GM12878 (cell line): Measurements from ENCODE around the gene FEN1. TPM values are rescaled to one million over a fixed set of nuclear protein-coding genes. Genes with fewer than 3 reads are reported as not detected.

Source experiments
- CBFB ChIP-seq: IDR thresholded peaks from 2 replicates; pipeline ENCODE4 v1.6.1; 2016; ENCODE audit warnings: antibody characterized with exemption, low read depth
- CBX5 ChIP-seq: sonication (generic); IDR thresholded peaks from 2 replicates; pipeline ENCODE4 v1.6.1; 2016; ENCODE audit warnings: low read depth, moderate library complexity, mild to moderate bottlenecking, inconsistent platforms
- DPF2 ChIP-seq: fragments of 450-650 bp; IDR thresholded peaks from 2 replicates; pipeline ENCODE4 v1.6.1; 2017; ENCODE audit warnings: mild to moderate bottlenecking
- HDGF ChIP-seq: fragments of 450-650 bp; IDR thresholded peaks from 2 replicates; pipeline ENCODE4 v1.6.1; 2016; ENCODE audit warnings: antibody characterized with exemption
- IRF4 ChIP-seq: IDR thresholded peaks from 2 replicates; pipeline ENCODE4 v1.6.1; 2011; ENCODE audit warnings: low read depth, low read length
- MEF2B ChIP-seq: fragments of 450-650 bp; IDR thresholded peaks from 2 replicates; pipeline ENCODE4 v1.6.1; 2018; ENCODE audit warnings: mild to moderate bottlenecking, moderate library complexity; ENCODE audit not compliant: partially characterized antibody, poor library complexity, severe bottlenecking
- MXI1 ChIP-seq: fragments of 150-350 bp; IDR thresholded peaks from 2 replicates; pipeline ENCODE4 v1.6.1; 2011; ENCODE audit warnings: low read depth, mild to moderate bottlenecking, inconsistent platforms, low read length, improper control_type of control experiment
- MYC ChIP-seq: IDR thresholded peaks from 2 replicates; pipeline ENCODE4 v1.6.1; 2011; ENCODE audit warnings: mild to moderate bottlenecking, low read length, moderate library complexity, inconsistent platforms; ENCODE audit not compliant: insufficient read depth, insufficient replicate concordance, insufficient read length, severe bottlenecking
- NBN ChIP-seq: fragments of 450-650 bp; IDR thresholded peaks from 2 replicates; pipeline ENCODE4 v1.6.1; 2016
- NFXL1 ChIP-seq: fragments of 450-650 bp; IDR thresholded peaks from 2 replicates; pipeline ENCODE4 v1.6.1; 2017; ENCODE audit warnings: antibody characterized with exemption, mild to moderate bottlenecking, borderline replicate concordance
- NR2C2 ChIP-seq: IDR thresholded peaks from 2 replicates; pipeline ENCODE4 v1.6.1; 2011; ENCODE audit warnings: borderline replicate concordance, low read depth; ENCODE audit not compliant: control insufficient read depth, insufficient read length
- RBBP5 ChIP-seq: fragments of 200-600 bp; sonication (generic); conservative IDR thresholded peaks from 2 replicates; pipeline ENCODE4 v1.6.1; 2016
- SREBF1 ChIP-seq: IDR thresholded peaks from 2 replicates; pipeline ENCODE4 v1.6.1; 2012; ENCODE audit warnings: mild to moderate bottlenecking, low read length
- SUPT20H ChIP-seq: IDR thresholded peaks from 2 replicates; pipeline ENCODE4 v1.6.1; 2011; ENCODE audit warnings: low read depth, mild to moderate bottlenecking, low read length, moderate library complexity, borderline replicate concordance; ENCODE audit not compliant: control insufficient read depth
- YBX1 ChIP-seq: fragments of 450-650 bp; IDR thresholded peaks from 2 replicates; pipeline ENCODE4 v1.6.1; 2016; ENCODE audit warnings: antibody characterized with exemption
- YY1 ChIP-seq: IDR thresholded peaks from 2 replicates; pipeline ENCODE4 v1.6.1; 2011; ENCODE audit warnings: low read depth, mild to moderate bottlenecking, low read length
- ZNF384 ChIP-seq: IDR thresholded peaks from 2 replicates; pipeline ENCODE4 v1.6.1; 2012; ENCODE audit warnings: low read depth, mild to moderate bottlenecking, low read length, improper control_type of control experiment, borderline replicate concordance
- ZZZ3 ChIP-seq: IDR thresholded peaks from 2 replicates; pipeline ENCODE4 v1.6.1; 2011; ENCODE audit warnings: low read depth; ENCODE audit not compliant: control insufficient read depth, insufficient read length
- polyA plus RNA-seq, 11 experiments: library from polyadenylated mRNA; depleted of rRNA in 4 of 11; unstranded in 6 of 11; stranded (reverse) in 5 of 11; fragments of >200 nt; fragmentation: Nextera tagmentation in 4 of 11; fragmentation: Illumina TruSeq in 1 of 11; extraction: Ambion mirVana in 4 of 11; extraction: Trizol in 1 of 11; gene quantifications; 1 replicate in 1 of 11; 2 replicates in 10 of 11; pipeline versions ENCODE4 v1.2.1 to v1.2.3, GENCODE V29; 2011 to 2016; ENCODE audit warnings: inconsistent platforms in 2 of 11, missing spikeins in 2 of 11, low read depth in 1 of 11
- total RNA-seq, 4 experiments: library from RNA; depleted of rRNA in 3 of 4; stranded (reverse); fragments of >200 nt in 3 of 4; fragmentation: Illumina TruSeq in 1 of 4; extraction: Trizol in 1 of 4; gene quantifications; 2 replicates each; pipeline versions ENCODE4 v1.2.1 to v1.2.3, GENCODE V29; 2013 to 2021
- TF ChIP-seq, protein P1 (sequence below): fragments of 150-350 bp; IDR thresholded peaks from 2 replicates; pipeline ENCODE4 v1.6.1; 2014; ENCODE audit warnings: mild to moderate bottlenecking, low read depth, low read length
- TF ChIP-seq, protein P2 (sequence below): IDR thresholded peaks from 2 replicates; pipeline ENCODE4 v1.6.1; 2012; ENCODE audit warnings: low read length, inconsistent platforms
- TF ChIP-seq, protein P3 (sequence below): IDR thresholded peaks from 2 replicates; pipeline ENCODE4 v1.6.1; 2012; ENCODE audit warnings: low read depth, low read length, improper control_type of control experiment
- TF ChIP-seq, protein P4 (sequence below): fragments of 450-650 bp; formaldehyde crosslinking; IDR thresholded peaks from 2 replicates; pipeline ENCODE4 v1.4.0; 2020; ENCODE audit warnings: mild to moderate bottlenecking, moderate library complexity
- TF ChIP-seq, protein P5 (sequence below): IDR thresholded peaks from 2 replicates; pipeline ENCODE4 v1.6.1; 2012; ENCODE audit warnings: low read depth, low read length, improper control_type of control experiment

FEN1 gene
- total and polyA plus RNA-seq, 10 of the 15 experiments (the other 5 are each of a cell fraction or from before 2014, with no cell fraction given), result 54.8 to 282 (median 125) TPM

DNA sequence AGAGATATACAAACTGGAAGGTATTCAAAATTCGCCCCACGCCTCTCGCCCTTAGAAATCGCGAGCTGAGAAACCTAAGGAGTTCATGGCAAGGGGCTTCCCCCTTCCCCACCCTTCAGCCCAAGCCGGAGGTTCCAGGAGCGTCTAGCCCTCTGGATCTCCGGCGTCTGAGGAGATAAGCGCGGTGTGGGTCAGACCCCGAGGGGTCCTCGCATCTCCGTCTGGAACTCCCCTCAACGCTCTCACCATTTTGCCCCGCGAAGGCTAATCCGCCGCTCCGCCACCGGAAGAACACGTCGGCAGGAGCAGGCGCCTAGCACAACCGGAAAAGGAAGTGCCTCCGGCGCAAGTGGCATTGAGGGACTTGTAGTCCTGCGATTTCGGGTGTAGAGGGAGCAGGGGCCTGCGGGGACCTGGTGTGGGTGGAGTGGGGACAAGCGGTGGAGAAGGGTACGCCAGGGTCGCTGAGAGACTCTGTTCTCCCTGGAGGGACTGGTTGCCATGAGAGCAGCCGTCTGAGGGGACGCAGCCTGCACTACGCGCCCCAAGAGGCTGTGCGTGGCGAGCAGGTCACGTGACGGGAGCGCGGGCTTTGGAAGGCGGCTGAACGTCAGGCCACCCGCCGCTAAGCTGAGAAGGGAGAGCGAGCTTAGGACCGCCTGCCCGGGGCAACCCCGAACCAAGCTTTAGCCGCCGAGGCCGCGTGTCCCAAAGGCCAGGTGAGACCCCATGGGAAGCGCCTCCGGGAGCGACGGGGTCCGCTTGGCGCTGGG, at the start of gene FEN1, which contains the start of gene TMEM258 (continued):
- TF ChIP-seq, protein P1, sequence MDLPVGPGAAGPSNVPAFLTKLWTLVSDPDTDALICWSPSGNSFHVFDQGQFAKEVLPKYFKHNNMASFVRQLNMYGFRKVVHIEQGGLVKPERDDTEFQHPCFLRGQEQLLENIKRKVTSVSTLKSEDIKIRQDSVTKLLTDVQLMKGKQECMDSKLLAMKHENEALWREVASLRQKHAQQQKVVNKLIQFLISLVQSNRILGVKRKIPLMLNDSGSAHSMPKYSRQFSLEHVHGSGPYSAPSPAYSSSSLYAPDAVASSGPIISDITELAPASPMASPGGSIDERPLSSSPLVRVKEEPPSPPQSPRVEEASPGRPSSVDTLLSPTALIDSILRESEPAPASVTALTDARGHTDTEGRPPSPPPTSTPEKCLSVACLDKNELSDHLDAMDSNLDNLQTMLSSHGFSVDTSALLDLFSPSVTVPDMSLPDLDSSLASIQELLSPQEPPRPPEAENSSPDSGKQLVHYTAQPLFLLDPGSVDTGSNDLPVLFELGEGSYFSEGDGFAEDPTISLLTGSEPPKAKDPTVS, result no peak
- TF ChIP-seq SUPT20H (no peak), NR2C2 (no peak), IRF4 (no peak), MYC (no peak), DPF2 (peak; percentile 19), YBX1 (no peak), NFXL1 (no peak), MXI1 (peak; percentile 50), CBFB (peak; percentile 81; the same call in 1 of the 2 replicates), HDGF (peak; percentile 82; the same call in 1 of the 2 replicates), RBBP5 (no peak), NBN (peak; percentile 79; the same call in 1 of the 2 replicates), MEF2B (peak; percentile 23), YY1 (peak; percentile 91), ZZZ3 (no peak), CBX5 (no peak), ZNF384 (no peak), SREBF1 (peak; percentile 67; the same call in 1 of the 2 replicates)
- TF ChIP-seq, protein P2, sequence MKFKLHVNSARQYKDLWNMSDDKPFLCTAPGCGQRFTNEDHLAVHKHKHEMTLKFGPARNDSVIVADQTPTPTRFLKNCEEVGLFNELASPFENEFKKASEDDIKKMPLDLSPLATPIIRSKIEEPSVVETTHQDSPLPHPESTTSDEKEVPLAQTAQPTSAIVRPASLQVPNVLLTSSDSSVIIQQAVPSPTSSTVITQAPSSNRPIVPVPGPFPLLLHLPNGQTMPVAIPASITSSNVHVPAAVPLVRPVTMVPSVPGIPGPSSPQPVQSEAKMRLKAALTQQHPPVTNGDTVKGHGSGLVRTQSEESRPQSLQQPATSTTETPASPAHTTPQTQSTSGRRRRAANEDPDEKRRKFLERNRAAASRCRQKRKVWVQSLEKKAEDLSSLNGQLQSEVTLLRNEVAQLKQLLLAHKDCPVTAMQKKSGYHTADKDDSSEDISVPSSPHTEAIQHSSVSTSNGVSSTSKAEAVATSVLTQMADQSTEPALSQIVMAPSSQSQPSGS, result no peak
- TF ChIP-seq, protein P3, sequence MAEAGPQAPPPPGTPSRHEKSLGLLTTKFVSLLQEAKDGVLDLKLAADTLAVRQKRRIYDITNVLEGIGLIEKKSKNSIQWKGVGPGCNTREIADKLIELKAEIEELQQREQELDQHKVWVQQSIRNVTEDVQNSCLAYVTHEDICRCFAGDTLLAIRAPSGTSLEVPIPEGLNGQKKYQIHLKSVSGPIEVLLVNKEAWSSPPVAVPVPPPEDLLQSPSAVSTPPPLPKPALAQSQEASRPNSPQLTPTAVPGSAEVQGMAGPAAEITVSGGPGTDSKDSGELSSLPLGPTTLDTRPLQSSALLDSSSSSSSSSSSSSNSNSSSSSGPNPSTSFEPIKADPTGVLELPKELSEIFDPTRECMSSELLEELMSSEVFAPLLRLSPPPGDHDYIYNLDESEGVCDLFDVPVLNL, result peak; percentile 93
- TF ChIP-seq, protein P4, sequence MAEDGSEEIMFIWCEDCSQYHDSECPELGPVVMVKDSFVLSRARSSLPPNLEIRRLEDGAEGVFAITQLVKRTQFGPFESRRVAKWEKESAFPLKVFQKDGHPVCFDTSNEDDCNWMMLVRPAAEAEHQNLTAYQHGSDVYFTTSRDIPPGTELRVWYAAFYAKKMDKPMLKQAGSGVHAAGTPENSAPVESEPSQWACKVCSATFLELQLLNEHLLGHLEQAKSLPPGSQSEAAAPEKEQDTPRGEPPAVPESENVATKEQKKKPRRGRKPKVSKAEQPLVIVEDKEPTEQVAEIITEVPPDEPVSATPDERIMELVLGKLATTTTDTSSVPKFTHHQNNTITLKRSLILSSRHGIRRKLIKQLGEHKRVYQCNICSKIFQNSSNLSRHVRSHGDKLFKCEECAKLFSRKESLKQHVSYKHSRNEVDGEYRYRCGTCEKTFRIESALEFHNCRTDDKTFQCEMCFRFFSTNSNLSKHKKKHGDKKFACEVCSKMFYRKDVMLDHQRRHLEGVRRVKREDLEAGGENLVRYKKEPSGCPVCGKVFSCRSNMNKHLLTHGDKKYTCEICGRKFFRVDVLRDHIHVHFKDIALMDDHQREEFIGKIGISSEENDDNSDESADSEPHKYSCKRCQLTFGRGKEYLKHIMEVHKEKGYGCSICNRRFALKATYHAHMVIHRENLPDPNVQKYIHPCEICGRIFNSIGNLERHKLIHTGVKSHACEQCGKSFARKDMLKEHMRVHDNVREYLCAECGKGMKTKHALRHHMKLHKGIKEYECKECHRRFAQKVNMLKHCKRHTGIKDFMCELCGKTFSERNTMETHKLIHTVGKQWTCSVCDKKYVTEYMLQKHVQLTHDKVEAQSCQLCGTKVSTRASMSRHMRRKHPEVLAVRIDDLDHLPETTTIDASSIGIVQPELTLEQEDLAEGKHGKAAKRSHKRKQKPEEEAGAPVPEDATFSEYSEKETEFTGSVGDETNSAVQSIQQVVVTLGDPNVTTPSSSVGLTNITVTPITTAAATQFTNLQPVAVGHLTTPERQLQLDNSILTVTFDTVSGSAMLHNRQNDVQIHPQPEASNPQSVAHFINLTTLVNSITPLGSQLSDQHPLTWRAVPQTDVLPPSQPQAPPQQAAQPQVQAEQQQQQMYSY (CRISPR knock-in tag), result peak; percentile 85
- TF ChIP-seq, protein P5, sequence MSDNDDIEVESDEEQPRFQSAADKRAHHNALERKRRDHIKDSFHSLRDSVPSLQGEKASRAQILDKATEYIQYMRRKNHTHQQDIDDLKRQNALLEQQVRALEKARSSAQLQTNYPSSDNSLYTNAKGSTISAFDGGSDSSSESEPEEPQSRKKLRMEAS, result peak; percentile 79
